B cell (primary cell): ENCODE data around the gene LRTM1. TPM values are rescaled to one million over a fixed set of nuclear protein-coding genes. Genes with fewer than 3 reads are reported as not detected.

Experiments used
- ATAC-seq: fragments of 200-7000 bp; cut with Tn5 transposase; one replicate; pipeline ENCODE4 v1.10.0; 2021; ENCODE audit warnings: low read depth, mild to moderate bottlenecking, moderate number of reproducible peaks, moderate library complexity
- CTCF ChIA-PET: fragments of 350-600 bp; sonication (Branson Sonifier 250); formaldehyde crosslinking; loops from one replicate; lab custom pipeline; 2021; ENCODE audit warnings: antibody characterized with exemption, inconsistent platforms; lab: Charles Lee
- POLR2A ChIA-PET: fragments of 350-600 bp; sonication (Branson Sonifier 250); formaldehyde crosslinking; loops from one replicate; lab custom pipeline; 2021; ENCODE audit warnings: antibody characterized with exemption; lab: Charles Lee
- DNase-seq: peaks from one replicate; pipeline ENCODE4 v3.0.0; 2013
- H2AFZ ChIP-seq: 2 replicates; pipeline ENCODE4 v1.6.1; 2012; ENCODE audit warnings: mild to moderate bottlenecking, low read depth, low read length; ENCODE audit not compliant: insufficient read depth, poor library complexity, severe bottlenecking
- H3K27ac ChIP-seq, 2 donors: 1 replicate in 1 of 2; 2 replicates in 1 of 2; pipeline ENCODE4 v1.5.1; 2012 to 2013; ENCODE audit warnings: low read length in 2 of 2, mild to moderate bottlenecking in 2 of 2, moderate library complexity in 1 of 2
- H3K27me3 ChIP-seq, 4 experiments: fragments of 200-600 bp in 1 of 4; sonication (generic) in 1 of 4; replicated peaks in 1 of 4; 1 replicate in 2 of 4; 2 replicates in 2 of 4; pipeline versions ENCODE4 v1.6.1 to v1.7.0; 2013 to 2016; ENCODE audit warnings: low read length in 3 of 4, mild to moderate bottlenecking in 2 of 4, mixed read lengths in 1 of 4, moderate library complexity in 1 of 4; ENCODE audit not compliant: insufficient read depth in 4 of 4, control insufficient read depth in 3 of 4; ENCODE audit errors: control extremely low read depth in 1 of 4
- H3K36me3 ChIP-seq, 2 experiments: replicated peaks in 1 of 2; 1 replicate in 1 of 2; 2 replicates in 1 of 2; pipeline versions ENCODE4 v1.6.1 to v1.7.1; 2013; ENCODE audit warnings: low read length in 1 of 2; ENCODE audit not compliant: insufficient read depth in 2 of 2, control insufficient read depth in 1 of 2; ENCODE audit errors: control extremely low read depth in 1 of 2, extremely low read depth in 1 of 2
- H3K4me1 ChIP-seq, 2 donors: fragments of 200-600 bp in 1 of 2; sonication (generic) in 1 of 2; 1 replicate in 1 of 2; 2 replicates in 1 of 2; pipeline versions ENCODE4 v1.5.1 to v1.6.1; 2013 to 2017; ENCODE audit warnings: low read length in 2 of 2; ENCODE audit not compliant: control insufficient read depth in 2 of 2, insufficient read depth in 2 of 2
- H3K4me2 ChIP-seq: replicated peaks from 2 replicates; pipeline ENCODE3; 2012; ENCODE audit warnings: mild to moderate bottlenecking, low read depth, low read length; ENCODE audit not compliant: poor library complexity, severe bottlenecking
- H3K4me3 ChIP-seq, 5 experiments: fragments of 200-600 bp in 1 of 5; sonication (generic) in 1 of 5; 1 replicate in 3 of 5; 2 replicates in 2 of 5; pipeline versions ENCODE4 v1.5.1 to v1.7.0; 2011 to 2016; ENCODE audit warnings: low read length in 4 of 5, mild to moderate bottlenecking in 4 of 5, low read depth in 2 of 5, control low read depth in 1 of 5, moderate library complexity in 1 of 5; ENCODE audit not compliant: insufficient read depth in 1 of 5; ENCODE audit errors: control extremely low read depth in 1 of 5, extremely low read depth in 1 of 5
- H3K79me2 ChIP-seq: fragments of 200-600 bp; sonication (generic); one replicate; pipeline ENCODE4 v1.6.0; 2016; ENCODE audit warnings: low read length; ENCODE audit not compliant: control insufficient read depth, insufficient read depth
- H3K9ac ChIP-seq: fragments of 200-600 bp; sonication (generic); 2 replicates; pipeline ENCODE4 v1.6.1; 2017; ENCODE audit warnings: mild to moderate bottlenecking, low read length, moderate library complexity
- H3K9me3 ChIP-seq, 3 donors: one replicate each; pipeline versions ENCODE4 v1.6.1 to v1.7.1; 2013; ENCODE audit warnings: low read length in 2 of 3; ENCODE audit not compliant: control insufficient read depth in 2 of 3, insufficient read depth in 1 of 3; ENCODE audit errors: control extremely low read depth in 1 of 3
- H4K20me1 ChIP-seq: 2 replicates; pipeline ENCODE4 v1.6.0; 2012; ENCODE audit warnings: mild to moderate bottlenecking, low read length; ENCODE audit not compliant: insufficient read depth, control insufficient read depth, poor library complexity, severe bottlenecking
- H3K27ac Mint-ChIP-seq: one replicate; pipeline ENCODE4 v1.8.0; 2021; ENCODE audit warnings: mixed read lengths
- H3K27me3 Mint-ChIP-seq: one replicate; pipeline ENCODE4 v1.8.0; 2021; ENCODE audit warnings: mixed read lengths
- H3K4me1 Mint-ChIP-seq: one replicate; pipeline ENCODE4 v1.8.0; 2021; ENCODE audit warnings: mixed read lengths
- H3K4me3 Mint-ChIP-seq: one replicate; pipeline ENCODE4 v1.8.0; 2021; ENCODE audit warnings: mixed read lengths
- H3K9me3 Mint-ChIP-seq: one replicate; pipeline ENCODE4 v1.8.0; 2022; ENCODE audit warnings: mixed read lengths; ENCODE audit not compliant: insufficient read depth
- EZH2 ChIP-seq: IDR thresholded peaks from 2 replicates; pipeline ENCODE4 v1.6.1; 2012; ENCODE audit warnings: borderline replicate concordance, low read depth, mild to moderate bottlenecking, moderate library complexity, low read length; ENCODE audit not compliant: insufficient read depth, poor library complexity, severe bottlenecking
- WGBS: methylation state at CpG from one replicate; pipeline ENCODE4 v1.1.5; 2013; ENCODE audit warnings: missing lambda C conversion rate; ENCODE audit not compliant: insufficient coverage; 5-methylcytosine and 5-hydroxymethylcytosine counted together
- intact Hi-C: fragments of 100-400 bp; cut with micrococcal nuclease; formaldehyde crosslinking; loops from one replicate; pipeline ENCODE4 v1.10.0; 2022
- polyA plus RNA-seq: library from polyadenylated mRNA; depleted of rRNA; stranded (reverse); fragments of >200 nt; gene quantifications from 2 replicates; pipeline ENCODE4 v1.2.3, GENCODE V29; 2012
- total RNA-seq, 2 donors: library from RNA; stranded (reverse); fragments of 120-200 nt in 1 of 2; gene quantifications; 1 replicate in 1 of 2; 2 replicates in 1 of 2; pipeline versions ENCODE4 v1.2.3 to v1.2.4, GENCODE V29; 2013 to 2022
- TF ChIP-seq, protein P1 (sequence below): fragments of 200-600 bp; IDR thresholded peaks from one replicate; pipeline ENCODE4 v1.8.0; 2022; ENCODE audit warnings: antibody characterized with exemption, mild to moderate bottlenecking

Gene LRTM1
- total and polyA plus RNA-seq, 2 donors (not counting 1 experiment from before 2014, with no cell fraction given), result not detected

DNA sequence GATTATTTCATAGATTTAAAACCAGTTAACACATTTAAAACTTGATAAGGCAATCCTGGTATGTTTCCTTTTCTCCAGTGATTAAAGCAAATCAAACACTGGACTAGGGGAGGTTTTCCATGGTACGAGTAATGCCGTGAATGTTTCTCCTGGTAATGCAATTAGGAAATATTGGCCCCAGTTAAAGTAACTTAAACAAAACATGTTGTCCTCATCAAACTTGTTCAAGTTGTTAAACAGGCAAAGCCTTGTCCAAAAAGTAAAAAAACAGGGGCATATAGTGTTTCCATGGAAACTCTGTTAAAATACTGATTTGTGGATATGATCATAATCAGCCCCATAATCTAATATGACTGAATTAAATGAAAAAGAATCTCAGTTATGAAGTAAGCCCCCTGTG lies 13.1 kb upstream of the LRTM1 start:
- intact Hi-C loops, result no loop called here
- POLR2A ChIA-PET, result no interaction called here
- no peak for DNase-seq

DNA sequence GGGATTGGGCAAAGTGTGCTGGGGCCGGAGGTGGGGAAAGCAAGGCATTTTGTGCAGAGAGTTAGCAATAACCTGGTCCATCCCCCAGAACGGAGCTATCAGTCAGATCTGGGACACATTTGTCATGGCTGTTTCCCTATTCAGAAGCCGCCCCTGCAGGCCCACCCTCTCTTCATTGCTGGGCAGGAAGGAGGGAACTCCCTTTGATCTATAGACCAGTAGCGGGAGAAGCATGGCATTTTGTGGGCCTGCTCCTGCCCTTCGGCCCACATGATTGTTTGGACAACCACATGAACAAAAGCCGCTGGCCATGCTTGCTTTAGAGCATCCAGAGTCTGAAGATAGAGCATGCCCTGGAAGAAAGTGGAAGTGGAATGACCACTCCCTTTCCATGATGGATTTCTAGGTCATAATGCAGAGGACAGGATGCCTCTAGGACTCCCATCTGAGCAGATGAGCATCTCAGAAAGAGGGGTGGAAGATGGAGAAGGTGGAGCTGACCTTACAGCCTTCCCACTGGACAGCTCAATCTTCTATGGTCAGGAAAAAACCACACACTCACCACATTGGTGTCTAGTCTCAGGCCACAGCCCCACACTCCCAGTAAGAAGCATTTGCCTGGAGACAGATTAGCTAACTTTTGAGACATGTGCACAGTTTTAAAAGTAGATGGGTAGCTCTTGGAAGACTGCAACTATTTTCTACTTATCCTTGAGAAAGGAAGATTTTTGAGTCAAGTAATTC lies 11.9 kb upstream of the LRTM1 start:
- Histone ChIP-seq H3K4me2 (no peak overlapping the region), H3K9ac (no peak overlapping the region), H3K79me2 (no peaks in the 10 kb centered on the region), H3K4me1 (no peaks in the 10 kb centered on the region), H3K27ac (no peak overlapping the region), H3K27me3 (no peaks in the 10 kb centered on the region), H3K9me3 (no peaks in the 10 kb centered on the region), H4K20me1 (no peaks in the 10 kb centered on the region), H3K36me3 (no peaks in the 10 kb centered on the region), H2AFZ (no peak overlapping the region), H3K4me3 (no peak overlapping the region)
- Mint-ChIP-seq H3K4me3 (no peak overlapping the region), H3K4me1 (no peaks in the 10 kb centered on the region), H3K27me3 (no peaks in the 10 kb centered on the region), H3K9me3 (no peaks in the 10 kb centered on the region), H3K27ac (no peak overlapping the region)
- ChIA-PET CTCF (no interaction called here), POLR2A (no interaction called here)
- WGBS, result 57% methylated on average over 6 of the region's 6 CpGs
- intact Hi-C loops, result no loop called here
- DNase-seq (no peak), ATAC-seq (no peak)
- TF ChIP-seq, protein P1, sequence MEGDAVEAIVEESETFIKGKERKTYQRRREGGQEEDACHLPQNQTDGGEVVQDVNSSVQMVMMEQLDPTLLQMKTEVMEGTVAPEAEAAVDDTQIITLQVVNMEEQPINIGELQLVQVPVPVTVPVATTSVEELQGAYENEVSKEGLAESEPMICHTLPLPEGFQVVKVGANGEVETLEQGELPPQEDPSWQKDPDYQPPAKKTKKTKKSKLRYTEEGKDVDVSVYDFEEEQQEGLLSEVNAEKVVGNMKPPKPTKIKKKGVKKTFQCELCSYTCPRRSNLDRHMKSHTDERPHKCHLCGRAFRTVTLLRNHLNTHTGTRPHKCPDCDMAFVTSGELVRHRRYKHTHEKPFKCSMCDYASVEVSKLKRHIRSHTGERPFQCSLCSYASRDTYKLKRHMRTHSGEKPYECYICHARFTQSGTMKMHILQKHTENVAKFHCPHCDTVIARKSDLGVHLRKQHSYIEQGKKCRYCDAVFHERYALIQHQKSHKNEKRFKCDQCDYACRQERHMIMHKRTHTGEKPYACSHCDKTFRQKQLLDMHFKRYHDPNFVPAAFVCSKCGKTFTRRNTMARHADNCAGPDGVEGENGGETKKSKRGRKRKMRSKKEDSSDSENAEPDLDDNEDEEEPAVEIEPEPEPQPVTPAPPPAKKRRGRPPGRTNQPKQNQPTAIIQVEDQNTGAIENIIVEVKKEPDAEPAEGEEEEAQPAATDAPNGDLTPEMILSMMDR, result no peak
- TF ChIP-seq EZH2, result no peak

More for the DNA sequence above, 13.1 kb upstream of the LRTM1 start:
- H2AFZ ChIP-seq, result no peak overlapping the region
- Mint-ChIP-seq H3K4me3 (no peak overlapping the region), H3K4me1 (no peaks in the 10 kb centered on the region), H3K9me3 (no peaks in the 10 kb centered on the region), H3K27ac (no peak overlapping the region), H3K27me3 (no peaks in the 10 kb centered on the region)
- no peak overlapping the region for H3K4me2 ChIP-seq
- H3K4me3 ChIP-seq, result no peak overlapping the region
- no peaks in the 10 kb centered on the region for H3K27me3 ChIP-seq
- H3K9me3 ChIP-seq, result no peaks in the 10 kb centered on the region
- no peaks in the 10 kb centered on the region for H3K4me1 ChIP-seq
- ATAC-seq, result no peak
- H3K9ac ChIP-seq, result no peak overlapping the region
- H3K36me3 ChIP-seq, result no peaks in the 10 kb centered on the region
- H4K20me1 ChIP-seq, result no peaks in the 10 kb centered on the region
- TF ChIP-seq, protein P1, result no peak
- no peak for TF ChIP-seq EZH2
- H3K27ac ChIP-seq, result no peak overlapping the region
- no CpG with 5 or more reads among the region's 2 CpGs for WGBS
- H3K79me2 ChIP-seq, result no peaks in the 10 kb centered on the region
- CTCF ChIA-PET, result no interaction called here
